BE2C (cell line): ENCODE measurements around the gene KASH5.

Source experiments
- DNase-seq: peaks from one replicate; pipeline ENCODE4 v3.0.0-alpha.2; 2020
- H3K27me3 ChIP-seq: fragments of 250-450 bp; sonication (Bioruptor Pico); 2 replicates; pipeline ENCODE4 v1.5.1; 2020; ENCODE audit warnings: mild to moderate bottlenecking
- H3K36me3 ChIP-seq: fragments of 250-450 bp; sonication (Bioruptor Pico); 2 replicates; pipeline ENCODE4 v1.5.1; 2020; ENCODE audit warnings: mild to moderate bottlenecking
- H3K4me1 ChIP-seq: fragments of 250-450 bp; sonication (Bioruptor Pico); 2 replicates; pipeline ENCODE4 v1.5.1; 2020
- H3K4me3 ChIP-seq: 2 replicates; pipeline ENCODE4 v1.5.1; 2011; ENCODE audit warnings: low read depth, low read length
- H3K9me3 ChIP-seq: fragments of 250-450 bp; sonication (Bioruptor Pico); 2 replicates; pipeline ENCODE4 v1.5.1; 2020
- CTCF ChIP-seq: IDR thresholded peaks from 2 replicates; pipeline ENCODE4 v1.5.1; 2012; ENCODE audit warnings: mild to moderate bottlenecking, low read depth, low read length

The KASH5 gene

GRCh38 chr19:49415102-49415809 is 27.2 kb downstream of the KASH5 start:
- peak; percentile 64 for DNase-seq
- H3K4me1 ChIP-seq, result peaks cover 19% of the 10 kb centered on the region
- no peak for TF ChIP-seq CTCF
- H3K9me3 ChIP-seq, result no peaks in the 10 kb centered on the region
- no peaks in the 10 kb centered on the region for H3K36me3 ChIP-seq
- H3K27me3 ChIP-seq, result peaks cover 4% of the 10 kb centered on the region; the same call in 1 of the 2 replicates
- no peak overlapping the region for H3K4me3 ChIP-seq

DNA sequence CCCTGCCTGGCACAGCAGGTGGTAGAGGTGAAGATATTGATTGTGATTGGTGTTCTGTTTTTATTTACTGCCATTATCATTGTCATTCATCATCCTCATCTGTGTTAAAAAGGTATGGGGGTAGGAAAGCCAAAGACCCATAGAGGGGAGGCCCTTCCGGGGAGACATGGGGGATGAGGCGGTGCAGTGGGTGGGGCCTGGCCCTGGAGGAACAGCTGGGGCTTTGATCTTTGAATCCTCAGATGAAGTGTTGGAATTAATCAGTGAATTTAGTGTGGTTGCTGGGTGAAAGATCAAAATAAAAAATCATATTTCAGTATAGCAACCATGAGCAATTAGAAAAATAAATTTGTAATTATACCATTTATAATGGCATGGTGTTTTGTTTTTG is 27.8 kb downstream of the KASH5 start:
- H3K4me1 ChIP-seq, result peaks cover 23% of the 10 kb centered on the region
- no peaks in the 10 kb centered on the region for H3K9me3 ChIP-seq
- no peaks in the 10 kb centered on the region for H3K36me3 ChIP-seq
- no peak for DNase-seq
- peaks cover 5% of the 10 kb centered on the region for H3K27me3 ChIP-seq
- no peak overlapping the region for H3K4me3 ChIP-seq
- no peak for TF ChIP-seq CTCF

GRCh38 chr19:49417088-49417487 is 29.0 kb downstream of the KASH5 start:
- Histone ChIP-seq H3K9me3 (no peaks in the 10 kb centered on the region), H3K27me3 (peaks cover 17% of the 10 kb centered on the region), H3K4me3 (no peak overlapping the region), H3K36me3 (no peaks in the 10 kb centered on the region), H3K4me1 (peaks cover 30% of the 10 kb centered on the region)
- DNase-seq, result no peak
- no peak for TF ChIP-seq CTCF

GRCh38 chr19:49418511-49418910 is 30.5 kb downstream of the KASH5 start:
- Histone ChIP-seq H3K36me3 (no peaks in the 10 kb centered on the region), H3K4me1 (peaks cover 25% of the 10 kb centered on the region), H3K9me3 (no peaks in the 10 kb centered on the region), H3K4me3 (no peak overlapping the region), H3K27me3 (peaks cover 31% of the 10 kb centered on the region)
- TF ChIP-seq CTCF, result no peak
- DNase-seq, result no peak

DNA sequence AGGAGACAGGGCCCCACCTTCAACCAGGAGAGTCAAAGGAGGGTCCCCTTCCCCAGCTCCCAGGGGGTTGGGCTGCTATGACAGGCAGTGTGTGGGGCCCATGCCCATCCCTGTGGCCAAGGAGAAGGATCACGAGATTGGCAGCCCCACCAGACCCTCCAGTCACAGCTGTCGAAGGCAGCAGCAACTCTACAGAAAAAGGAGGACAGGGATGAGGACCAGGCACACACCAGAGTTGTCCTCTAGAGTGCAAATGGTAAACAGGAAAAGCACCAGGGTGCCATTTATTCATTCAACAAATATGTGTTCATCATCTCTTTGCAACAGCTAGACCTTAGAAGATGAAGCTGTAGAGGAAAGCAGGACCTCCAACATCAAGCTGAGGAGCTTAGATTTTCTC is 31.1 kb downstream of the KASH5 start:
- TF ChIP-seq CTCF, result no peak
- Histone ChIP-seq H3K4me3 (no peak overlapping the region), H3K9me3 (no peaks in the 10 kb centered on the region), H3K4me1 (peaks cover 21% of the 10 kb centered on the region), H3K27me3 (peaks cover 38% of the 10 kb centered on the region), H3K36me3 (no peaks in the 10 kb centered on the region)
- DNase-seq, result no peak

DNA sequence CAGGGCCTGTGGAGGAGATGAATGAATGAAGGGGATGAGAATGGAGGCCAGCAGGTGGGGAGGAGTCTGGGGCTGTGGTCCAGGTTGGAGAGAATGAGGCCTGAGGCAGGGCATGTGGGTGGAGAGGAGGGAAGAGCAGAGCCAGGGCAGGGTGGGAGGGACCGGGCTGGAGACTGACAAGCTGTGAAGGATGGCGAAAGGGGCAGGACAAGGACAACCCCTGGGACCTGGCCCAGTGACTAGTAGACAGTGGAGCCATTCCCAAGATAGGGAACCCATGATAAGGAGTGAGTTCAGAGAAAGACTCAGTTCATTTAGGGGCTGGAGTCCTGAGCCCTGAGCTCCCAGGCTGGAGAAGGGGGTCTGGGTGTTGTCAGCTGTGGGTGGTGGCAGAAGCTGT is 32.2 kb downstream of the KASH5 start:
- no peak overlapping the region for H3K4me3 ChIP-seq
- no peaks in the 10 kb centered on the region for H3K9me3 ChIP-seq
- peaks cover 48% of the 10 kb centered on the region for H3K27me3 ChIP-seq
- TF ChIP-seq CTCF, result no peak
- no peak for DNase-seq
- H3K36me3 ChIP-seq, result no peaks in the 10 kb centered on the region
- H3K4me1 ChIP-seq, result peaks cover 14% of the 10 kb centered on the region
